Fibroblast of lung (primary cell): ENCODE measurements around the gene GLRX3. TPM values are rescaled to one million over a fixed set of nuclear protein-coding genes. Genes with fewer than 3 reads are reported as not detected.
A peak's percentile ranks its signal among the peaks of the same experiment; 100 is the strongest.

Experiments
- DNase-seq, 2 donors: peaks; one replicate each; pipeline versions ENCODE4 v3.0.0 to v3.0.0-alpha.2; 2010; ENCODE audit warnings: low read depth in 2 of 2
- H2AFZ ChIP-seq: 2 replicates; pipeline ENCODE4 v1.5.1; 2012; ENCODE audit warnings: low read length, control low read depth, inconsistent platforms
- H3K27ac ChIP-seq: 2 replicates; pipeline ENCODE4 v1.5.1; 2011; ENCODE audit warnings: low read length, control low read depth; ENCODE audit not compliant: insufficient read depth
- H3K27me3 ChIP-seq: 2 replicates; pipeline ENCODE4 v1.5.1; 2011; ENCODE audit warnings: mild to moderate bottlenecking, low read length; ENCODE audit not compliant: control insufficient read depth, insufficient read depth
- H3K36me3 ChIP-seq: 2 replicates; pipeline ENCODE4 v1.5.1; 2011; ENCODE audit warnings: low read length; ENCODE audit not compliant: control insufficient read depth, insufficient read depth
- H3K4me1 ChIP-seq: 2 replicates; pipeline ENCODE4 v1.5.1; 2011; ENCODE audit warnings: low read length; ENCODE audit not compliant: control insufficient read depth, insufficient read depth; ENCODE audit errors: extremely low read depth
- H3K4me2 ChIP-seq: 2 replicates; pipeline ENCODE4 v1.5.1; 2011; ENCODE audit warnings: low read length, control low read depth; ENCODE audit not compliant: insufficient read depth; ENCODE audit errors: extremely low read depth
- H3K4me3 ChIP-seq, 4 experiments: fragments of 200-600 bp in 1 of 4; sonication (generic) in 1 of 4; replicated peaks in 1 of 4; 2 replicates each; pipeline ENCODE4 v1.5.1; 2011 to 2016; ENCODE audit warnings: low read length in 4 of 4, low read depth in 3 of 4, mild to moderate bottlenecking in 3 of 4, control low read depth in 2 of 4, inconsistent platforms in 1 of 4, mixed read lengths in 1 of 4; ENCODE audit not compliant: insufficient read depth in 1 of 4; ENCODE audit errors: control extremely low read depth in 1 of 4
- H3K79me2 ChIP-seq: 2 replicates; pipeline ENCODE4 v1.5.1; 2012; ENCODE audit warnings: mild to moderate bottlenecking, low read length, inconsistent platforms; ENCODE audit not compliant: control insufficient read depth, insufficient read depth
- H3K9ac ChIP-seq: 2 replicates; pipeline ENCODE4 v1.5.1; 2011; ENCODE audit warnings: mild to moderate bottlenecking, low read length, control low read depth; ENCODE audit not compliant: insufficient read depth
- H3K9me3 ChIP-seq: 2 replicates; pipeline ENCODE4 v1.5.1; 2012; ENCODE audit warnings: low read depth, low read length; ENCODE audit not compliant: control insufficient read depth, insufficient read depth
- H4K20me1 ChIP-seq: 2 replicates; pipeline ENCODE4 v1.5.1; 2011; ENCODE audit warnings: low read length; ENCODE audit not compliant: control insufficient read depth, insufficient read depth; ENCODE audit errors: extremely low read depth
- EZH2 ChIP-seq: IDR thresholded peaks from 2 replicates; pipeline ENCODE4 v1.5.1; 2012; ENCODE audit warnings: low read length, control low read depth, mild to moderate bottlenecking; ENCODE audit errors: missing control alignments
- polyA plus RNA-seq, 2 donors: library from polyadenylated mRNA; depleted of rRNA in 1 of 2; stranded (reverse) in 1 of 2; unstranded in 1 of 2; fragments of >200 nt; gene quantifications; 2 replicates each; pipeline ENCODE4 v1.2.1, GENCODE V29; 2011 to 2012; ENCODE audit warnings: missing spikeins in 1 of 2
- total RNA-seq: library from RNA; depleted of rRNA; stranded (reverse); fragments of >200 nt; gene quantifications from 2 replicates; pipeline ENCODE4 v1.2.1, GENCODE V29; 2014
- TF ChIP-seq, protein P1 (sequence below), 2 donors: IDR thresholded peaks in 1 of 2; conservative IDR thresholded peaks in 1 of 2; 1 replicate in 1 of 2; 2 replicates in 1 of 2; pipeline ENCODE4 v1.5.1; 2011 to 2012; ENCODE audit warnings: low read length in 2 of 2, control low read depth in 1 of 2, inconsistent platforms in 1 of 2, low read depth in 1 of 2, mild to moderate bottlenecking in 1 of 2

The GLRX3 gene
- total and polyA plus RNA-seq, 2 donors (not counting 1 experiment from before 2014, with no cell fraction given): 51.7 to 95.6 TPM

DNA sequence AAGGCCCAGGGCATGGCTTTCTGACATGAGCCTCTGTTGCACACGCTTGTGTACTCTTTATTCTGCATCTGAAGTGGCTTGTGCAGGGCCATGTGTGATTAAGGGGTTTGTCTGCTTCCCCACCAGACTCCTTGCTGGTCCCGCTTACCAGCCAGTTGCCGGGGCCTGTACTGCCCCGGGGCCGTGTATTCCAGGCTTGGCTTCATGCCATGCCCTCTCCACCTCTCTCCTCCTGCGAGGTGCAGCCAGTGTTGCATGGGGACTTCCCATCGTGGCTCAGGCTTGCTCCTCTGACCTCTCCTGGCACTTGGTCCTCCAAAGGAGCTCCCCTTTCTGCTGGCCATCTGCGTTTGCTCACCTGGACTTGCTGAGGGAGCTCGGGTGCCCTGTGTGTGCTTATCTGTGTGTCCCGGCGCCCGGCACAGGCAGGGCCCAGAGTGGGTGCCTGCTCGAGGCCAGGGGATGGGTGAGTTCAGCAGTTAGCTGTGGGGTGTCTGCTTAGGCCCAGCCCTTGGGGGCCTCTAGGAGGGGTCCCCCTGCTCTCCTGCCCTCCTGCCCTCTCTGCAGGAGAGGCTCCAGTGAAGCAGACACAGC lies 14.6 kb upstream of the GLRX3 start:
- Histone ChIP-seq H3K27me3 (no peaks in the 10 kb centered on the region), H3K4me1 (no peaks in the 10 kb centered on the region), H3K9me3 (no peaks in the 10 kb centered on the region), H3K36me3 (no peaks in the 10 kb centered on the region), H3K79me2 (no peaks in the 10 kb centered on the region), H3K9ac (no peak overlapping the region), H2AFZ (no peak overlapping the region), H3K27ac (no peak overlapping the region), H4K20me1 (no peaks in the 10 kb centered on the region), H3K4me3 (no peak overlapping the region), H3K4me2 (no peak overlapping the region)
- no peak for TF ChIP-seq EZH2
- TF ChIP-seq, protein P1, sequence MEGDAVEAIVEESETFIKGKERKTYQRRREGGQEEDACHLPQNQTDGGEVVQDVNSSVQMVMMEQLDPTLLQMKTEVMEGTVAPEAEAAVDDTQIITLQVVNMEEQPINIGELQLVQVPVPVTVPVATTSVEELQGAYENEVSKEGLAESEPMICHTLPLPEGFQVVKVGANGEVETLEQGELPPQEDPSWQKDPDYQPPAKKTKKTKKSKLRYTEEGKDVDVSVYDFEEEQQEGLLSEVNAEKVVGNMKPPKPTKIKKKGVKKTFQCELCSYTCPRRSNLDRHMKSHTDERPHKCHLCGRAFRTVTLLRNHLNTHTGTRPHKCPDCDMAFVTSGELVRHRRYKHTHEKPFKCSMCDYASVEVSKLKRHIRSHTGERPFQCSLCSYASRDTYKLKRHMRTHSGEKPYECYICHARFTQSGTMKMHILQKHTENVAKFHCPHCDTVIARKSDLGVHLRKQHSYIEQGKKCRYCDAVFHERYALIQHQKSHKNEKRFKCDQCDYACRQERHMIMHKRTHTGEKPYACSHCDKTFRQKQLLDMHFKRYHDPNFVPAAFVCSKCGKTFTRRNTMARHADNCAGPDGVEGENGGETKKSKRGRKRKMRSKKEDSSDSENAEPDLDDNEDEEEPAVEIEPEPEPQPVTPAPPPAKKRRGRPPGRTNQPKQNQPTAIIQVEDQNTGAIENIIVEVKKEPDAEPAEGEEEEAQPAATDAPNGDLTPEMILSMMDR (conservative IDR thresholded peaks at IDR 0.05 in 1 of 2, IDR thresholded peaks at IDR 0.05 in 1 of 2; ENCODE audit: low read depth in 1 of 2, low read length in 2 of 2): no peak
- no peak for DNase-seq

DNA sequence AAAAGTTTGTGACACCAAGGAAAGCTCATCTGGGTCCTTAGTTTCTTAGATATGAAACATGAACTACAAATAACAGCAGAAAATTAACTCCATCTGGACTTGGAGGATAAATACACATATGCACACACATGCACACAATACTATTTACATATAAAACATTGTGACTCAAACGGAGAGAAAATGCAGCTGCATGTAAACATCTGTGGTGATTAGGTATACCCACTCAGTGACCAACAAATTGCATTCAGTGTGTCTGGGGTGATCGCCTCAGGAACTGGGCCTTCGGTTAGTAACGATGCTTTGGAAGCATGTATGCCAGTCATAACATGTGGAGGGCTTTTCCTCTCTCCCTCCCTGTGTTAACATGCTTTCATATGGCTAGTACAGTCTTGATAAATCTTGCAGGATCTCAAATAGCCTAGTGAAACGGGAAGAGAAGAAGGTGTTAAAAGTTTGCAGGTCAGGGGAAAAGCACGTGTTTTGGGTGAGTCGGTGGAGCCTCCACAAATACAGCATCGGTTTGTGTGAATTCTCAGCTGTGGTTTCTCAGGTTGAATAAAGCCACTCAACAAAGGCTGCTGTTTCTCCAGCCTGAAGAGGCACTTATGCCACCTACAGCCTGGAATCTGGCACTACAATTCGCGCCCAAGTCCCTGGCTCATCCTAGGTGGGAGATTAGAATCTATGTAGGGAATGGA lies 8.7 kb upstream of the GLRX3 start:
- Histone ChIP-seq H3K9me3 (no peaks in the 10 kb centered on the region), H3K4me3 (no peak overlapping the region), H3K4me1 (no peaks in the 10 kb centered on the region), H3K27ac (no peak overlapping the region), H2AFZ (no peak overlapping the region), H3K36me3 (no peaks in the 10 kb centered on the region), H3K9ac (no peak overlapping the region), H3K4me2 (no peak overlapping the region), H3K79me2 (no peaks in the 10 kb centered on the region), H4K20me1 (no peaks in the 10 kb centered on the region), H3K27me3 (peaks cover 5% of the 10 kb centered on the region)
- peak; percentile 65 to 70 for DNase-seq
- TF ChIP-seq, protein P1 (conservative IDR thresholded peaks at IDR 0.05 in 1 of 2, IDR thresholded peaks at IDR 0.05 in 1 of 2; ENCODE audit: low read depth in 1 of 2, low read length in 2 of 2): peak; percentile 96 to 98
- TF ChIP-seq EZH2: no peak

DNA sequence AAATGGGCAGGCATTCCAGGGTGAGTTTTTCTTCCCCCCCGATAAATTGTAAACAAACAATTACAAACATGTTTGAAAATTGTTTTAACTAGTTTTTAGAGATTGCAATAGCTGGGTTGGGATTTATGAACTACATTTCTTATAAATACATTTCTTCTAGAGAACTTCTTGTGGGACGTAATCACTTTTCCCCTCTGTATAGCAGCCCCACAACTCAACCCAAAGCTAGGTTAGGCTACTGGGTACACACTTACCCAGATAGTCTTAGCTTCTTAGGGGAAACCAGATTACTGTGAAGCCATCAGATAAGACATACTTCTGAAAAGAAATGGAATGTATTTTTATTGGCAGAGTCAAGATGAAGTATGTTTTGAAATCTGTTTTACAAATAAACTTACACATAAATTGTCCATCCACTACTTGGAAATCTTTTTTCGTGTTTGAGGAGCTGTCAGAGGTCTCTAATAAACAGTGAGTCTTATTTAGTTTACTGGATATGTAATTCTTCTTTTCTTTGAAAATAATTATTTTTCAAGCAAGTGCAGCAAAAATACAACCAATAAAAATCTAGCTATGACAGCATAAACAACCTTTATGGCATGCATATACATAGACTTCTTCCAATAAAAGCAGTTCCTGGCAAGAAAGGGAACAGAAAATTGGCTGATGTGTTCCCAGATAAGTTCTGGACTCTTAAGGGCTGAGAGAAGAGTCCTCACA lies 8.0 kb upstream of the GLRX3 start:
- Histone ChIP-seq H3K27ac (no peak overlapping the region), H3K4me3 (no peak overlapping the region), H3K27me3 (peaks cover 5% of the 10 kb centered on the region), H3K9ac (no peak overlapping the region), H3K4me2 (no peak overlapping the region), H2AFZ (no peak overlapping the region), H3K36me3 (no peaks in the 10 kb centered on the region), H3K4me1 (no peaks in the 10 kb centered on the region), H3K79me2 (no peaks in the 10 kb centered on the region), H4K20me1 (no peaks in the 10 kb centered on the region), H3K9me3 (no peaks in the 10 kb centered on the region)
- TF ChIP-seq, protein P1 (conservative IDR thresholded peaks at IDR 0.05 in 1 of 2, IDR thresholded peaks at IDR 0.05 in 1 of 2; ENCODE audit: low read depth in 1 of 2, low read length in 2 of 2): no peak
- TF ChIP-seq EZH2: no peak
- DNase-seq: peak in 1 of 2 donors; percentile 6
